ENCODE results near the gene C8B.

The C8B gene

GRCh38 chr1:56931211-56931610, 34.6 kb downstream of the C8B start:
- no peak for TF ChIP-seq CTCF (IDR thresholded peaks at IDR 0.05; ENCODE audit: extremely low read depth, insufficient read depth, missing control alignments)
- no peak for DNase-seq (ENCODE audit: low spot score)
- in situ Hi-C loops (cut with MboI; ENCODE audit: low pct_unique_long_range_greater_than_20kb, low sequenced_read_pairs, unreplicated experiment), result no loop called here

- no peak for DNase-seq (ENCODE audit: low spot score)
- in situ Hi-C loops (cut with MboI; ENCODE audit: low pct_unique_long_range_greater_than_20kb, low sequenced_read_pairs, unreplicated experiment), result no loop called here
- no peak for TF ChIP-seq CTCF (IDR thresholded peaks at IDR 0.05; ENCODE audit: extremely low read depth, insufficient read depth, missing control alignments)
Measured at GRCh38 chr1:56929492-56929891, 36.3 kb downstream of the C8B start.

GRCh38 chr1:56927986-56928385, 37.8 kb downstream of the C8B start:
- DNase-seq (ENCODE audit: low spot score), result no peak
- in situ Hi-C loops (cut with MboI; ENCODE audit: low pct_unique_long_range_greater_than_20kb, low sequenced_read_pairs, unreplicated experiment), result no loop called here
- TF ChIP-seq CTCF (IDR thresholded peaks at IDR 0.05; ENCODE audit: extremely low read depth, insufficient read depth, missing control alignments), result no peak

DNA sequence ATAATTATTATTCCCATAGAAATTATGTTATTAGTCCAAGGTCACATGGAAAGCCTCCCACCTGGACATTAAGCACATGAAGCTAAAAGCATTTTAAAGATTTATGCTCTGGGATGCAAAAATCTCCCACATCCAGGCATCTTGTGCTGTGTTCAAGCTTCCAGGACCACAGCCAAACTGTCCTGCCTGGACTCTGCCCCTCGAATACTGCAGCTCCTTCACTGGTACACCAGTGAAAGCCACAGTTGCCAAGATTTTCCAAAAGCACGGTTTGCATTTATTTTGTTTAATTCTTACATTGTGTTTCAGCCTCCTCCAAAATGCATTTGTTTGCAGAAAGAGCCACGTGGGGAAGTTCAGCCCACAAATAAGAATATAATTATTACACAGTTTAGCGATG, 38.6 kb downstream of the C8B start:
- DNase-seq (ENCODE audit: low spot score), result no peak
- no peak for TF ChIP-seq CTCF (IDR thresholded peaks at IDR 0.05; ENCODE audit: extremely low read depth, insufficient read depth, missing control alignments)
- in situ Hi-C loops (cut with MboI; ENCODE audit: low pct_unique_long_range_greater_than_20kb, low sequenced_read_pairs, unreplicated experiment), result no loop called here

DNA sequence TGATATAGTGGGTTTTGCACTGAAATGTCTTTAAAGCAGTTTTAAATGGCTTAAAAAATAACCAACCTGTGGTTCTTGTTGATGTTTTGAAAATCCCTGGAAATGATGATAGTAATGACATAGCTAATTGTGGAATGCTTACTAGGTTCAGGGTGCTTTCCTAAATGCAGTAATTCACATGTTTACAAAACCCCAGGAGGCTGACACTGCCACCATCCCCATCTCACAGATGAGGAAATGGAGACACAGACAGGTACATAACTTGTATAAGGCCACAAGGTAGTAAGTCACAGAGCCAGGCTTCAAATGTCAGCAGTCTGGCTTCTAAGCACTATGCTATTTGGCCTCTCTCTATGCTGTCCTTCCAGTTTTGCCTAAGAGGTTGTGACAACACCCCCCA, 40.6 kb downstream of the C8B start:
- no peak for TF ChIP-seq CTCF (IDR thresholded peaks at IDR 0.05; ENCODE audit: extremely low read depth, insufficient read depth, missing control alignments)
- no peak for DNase-seq (ENCODE audit: low spot score)
- in situ Hi-C loops (cut with MboI; ENCODE audit: low pct_unique_long_range_greater_than_20kb, low sequenced_read_pairs, unreplicated experiment), result no loop called here

DNA sequence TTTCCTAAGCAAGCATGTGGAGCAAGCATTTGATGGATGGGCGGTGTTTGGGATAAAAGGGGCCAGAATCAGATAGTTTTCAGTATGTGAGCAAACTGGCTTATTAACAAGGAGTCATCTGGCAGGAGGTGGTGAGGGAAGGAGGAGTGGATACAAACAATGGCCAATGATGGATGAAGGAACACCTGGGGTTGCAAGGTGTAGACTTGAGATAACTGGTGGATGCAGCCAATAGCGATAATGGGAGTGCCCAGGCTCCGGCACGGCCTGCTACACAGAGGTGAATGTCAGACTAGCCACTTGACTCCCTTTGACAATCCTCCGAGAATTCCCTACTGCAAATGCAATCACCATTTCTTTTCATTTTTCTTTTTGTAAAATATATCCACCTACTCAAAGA, 41.7 kb downstream of the C8B start:
- in situ Hi-C loops (cut with MboI; ENCODE audit: low pct_unique_long_range_greater_than_20kb, low sequenced_read_pairs, unreplicated experiment), result no loop called here
- no peak for DNase-seq (ENCODE audit: low spot score)
- no peak for TF ChIP-seq CTCF (IDR thresholded peaks at IDR 0.05; ENCODE audit: extremely low read depth, insufficient read depth, missing control alignments)

DNA sequence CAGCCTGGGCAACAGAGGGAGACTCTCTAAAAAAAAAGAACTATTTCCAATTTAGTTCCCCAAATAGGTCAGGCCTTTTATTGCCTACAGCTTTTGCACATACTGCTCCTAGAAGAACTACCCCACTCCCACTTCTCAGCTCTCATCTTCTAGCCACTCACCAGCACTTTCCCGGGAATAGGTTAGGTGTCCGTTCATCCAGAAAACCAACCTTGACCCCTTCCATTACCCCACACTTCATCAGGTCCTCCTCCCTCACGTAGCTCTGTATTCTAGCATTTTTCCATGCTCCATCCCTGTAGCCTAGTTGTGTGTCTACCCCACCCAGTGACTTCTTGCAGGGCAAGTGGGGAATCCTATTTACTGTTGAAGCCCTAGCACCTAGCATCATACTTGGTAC, 42.6 kb downstream of the C8B start:
- no peak for TF ChIP-seq CTCF (IDR thresholded peaks at IDR 0.05; ENCODE audit: extremely low read depth, insufficient read depth, missing control alignments)
- in situ Hi-C loops (cut with MboI; ENCODE audit: low pct_unique_long_range_greater_than_20kb, low sequenced_read_pairs, unreplicated experiment), result no loop called here
- DNase-seq (ENCODE audit: low spot score), result no peak
